Thyroid gland (tissue), 4 donors: ENCODE results near the gene TES.

Experiments used
- CTCF ChIP-seq, 6 experiments: fragments of 200-600 bp in 3 of 6; fragments of 450-650 bp in 3 of 6; sonication (generic) in 3 of 6; IDR thresholded peaks; one replicate each; pipeline ENCODE4 v1.5.1; 2016 to 2019; ENCODE audit warnings: antibody characterized with exemption in 6 of 6, mild to moderate bottlenecking in 2 of 6, inconsistent platforms in 1 of 6, moderate library complexity in 1 of 6
- POLR2A ChIP-seq, 2 donors: fragments of 450-650 bp; IDR thresholded peaks; one replicate each; pipeline ENCODE4 v1.6.1; 2017; ENCODE audit warnings: antibody characterized with exemption in 2 of 2, mild to moderate bottlenecking in 2 of 2, moderate library complexity in 1 of 2

DNA sequence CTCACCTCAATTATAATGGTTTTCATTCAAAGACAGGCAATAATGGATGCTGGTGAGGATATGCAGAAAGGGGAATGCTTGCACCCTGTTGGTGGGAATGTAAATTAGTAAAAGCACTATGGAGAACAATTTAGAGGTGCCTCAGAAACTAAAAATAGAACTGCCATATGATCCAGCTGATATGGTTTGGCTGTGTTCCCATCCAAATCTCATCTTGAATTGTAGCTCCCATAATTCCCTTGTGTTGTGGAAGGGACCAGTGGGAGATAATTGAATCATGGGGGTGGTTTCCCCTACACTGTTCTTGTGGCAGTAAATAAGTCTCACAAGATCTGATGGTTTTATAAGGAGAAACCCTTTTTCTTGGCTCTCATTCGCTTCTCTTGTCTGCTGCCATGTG is 87.7 kb downstream of the TES start:
- TF ChIP-seq CTCF (IDR thresholded peaks at IDR 0.05) (no peak), POLR2A (IDR thresholded peaks at IDR 0.05) (no peak)
